Measurements from ENCODE around the gene ITIH4. TPM values are rescaled to one million over a fixed set of nuclear protein-coding genes. Genes with fewer than 3 reads are reported as not detected.

The ITIH4 gene
- 23.7 TPM for total RNA-seq
- long read RNA-seq, partial matches to known transcripts = 2 of 12 reads
- long read RNA-seq, other reads (novel, unspliced or antisense) = 8 of 12 reads

DNA sequence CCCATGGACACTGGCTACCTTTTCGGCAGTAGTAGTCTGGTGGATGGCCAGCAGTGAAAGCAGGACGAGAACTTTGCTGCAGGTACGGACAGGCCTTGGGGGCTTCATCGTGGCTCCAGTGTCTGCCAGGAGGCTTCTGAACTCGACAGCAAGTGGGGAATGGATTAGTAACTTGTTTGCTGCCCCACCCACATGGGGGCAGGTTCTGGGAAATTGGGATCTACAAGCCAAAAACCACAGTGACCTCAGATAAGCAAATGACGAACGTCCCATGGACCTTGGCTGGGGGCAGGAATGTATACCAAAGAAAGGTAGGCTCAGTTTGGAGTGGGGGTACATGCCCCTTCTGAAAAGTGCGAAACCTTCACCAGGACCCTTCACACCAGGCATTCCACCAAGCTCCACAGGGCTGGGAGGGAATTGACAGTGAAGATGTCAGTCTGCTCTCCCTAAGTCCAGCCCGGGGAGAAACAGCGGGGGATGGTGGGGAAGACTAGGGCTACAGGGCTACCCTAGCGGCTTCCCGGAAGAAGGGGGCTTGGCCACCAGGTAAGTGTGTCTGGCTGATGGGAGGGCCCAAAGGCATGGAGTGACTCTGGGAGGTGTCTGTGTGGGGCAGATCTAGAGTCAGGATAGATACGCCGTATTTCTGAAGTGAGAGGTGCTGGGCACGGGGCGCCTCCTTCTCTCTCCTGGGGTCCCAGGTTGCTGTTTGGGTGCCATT lies at the start of gene ITIH4:
TSS of gene ITIH4 (minus strand) at position 138 of the 724 bp plus-strand sequence. CDS start at position 108, 30 bp downstream.
- H3K36me3 ChIP-seq = peaks cover 1% of the 10 kb centered on the region
- peak within 1 kb of the TSS; percentile 18 for H3K27ac ChIP-seq
- no peak within 1 kb of the TSS for H3K4me3 ChIP-seq
- H3K4me1 ChIP-seq = no peaks in the 10 kb centered on the region
- TF ChIP-seq, protein P1, sequence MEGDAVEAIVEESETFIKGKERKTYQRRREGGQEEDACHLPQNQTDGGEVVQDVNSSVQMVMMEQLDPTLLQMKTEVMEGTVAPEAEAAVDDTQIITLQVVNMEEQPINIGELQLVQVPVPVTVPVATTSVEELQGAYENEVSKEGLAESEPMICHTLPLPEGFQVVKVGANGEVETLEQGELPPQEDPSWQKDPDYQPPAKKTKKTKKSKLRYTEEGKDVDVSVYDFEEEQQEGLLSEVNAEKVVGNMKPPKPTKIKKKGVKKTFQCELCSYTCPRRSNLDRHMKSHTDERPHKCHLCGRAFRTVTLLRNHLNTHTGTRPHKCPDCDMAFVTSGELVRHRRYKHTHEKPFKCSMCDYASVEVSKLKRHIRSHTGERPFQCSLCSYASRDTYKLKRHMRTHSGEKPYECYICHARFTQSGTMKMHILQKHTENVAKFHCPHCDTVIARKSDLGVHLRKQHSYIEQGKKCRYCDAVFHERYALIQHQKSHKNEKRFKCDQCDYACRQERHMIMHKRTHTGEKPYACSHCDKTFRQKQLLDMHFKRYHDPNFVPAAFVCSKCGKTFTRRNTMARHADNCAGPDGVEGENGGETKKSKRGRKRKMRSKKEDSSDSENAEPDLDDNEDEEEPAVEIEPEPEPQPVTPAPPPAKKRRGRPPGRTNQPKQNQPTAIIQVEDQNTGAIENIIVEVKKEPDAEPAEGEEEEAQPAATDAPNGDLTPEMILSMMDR (IDR thresholded peaks at IDR 0.05) = no peak
- ATAC-seq (no peak), DNase-seq (no peak)
- H3K27me3 ChIP-seq (ENCODE audit: low read depth) = no peaks in the 10 kb centered on the region
- no peaks in the 10 kb centered on the region for H3K9me3 ChIP-seq
- intact Hi-C loops (cut with DNase I) = no loop called here

DNA sequence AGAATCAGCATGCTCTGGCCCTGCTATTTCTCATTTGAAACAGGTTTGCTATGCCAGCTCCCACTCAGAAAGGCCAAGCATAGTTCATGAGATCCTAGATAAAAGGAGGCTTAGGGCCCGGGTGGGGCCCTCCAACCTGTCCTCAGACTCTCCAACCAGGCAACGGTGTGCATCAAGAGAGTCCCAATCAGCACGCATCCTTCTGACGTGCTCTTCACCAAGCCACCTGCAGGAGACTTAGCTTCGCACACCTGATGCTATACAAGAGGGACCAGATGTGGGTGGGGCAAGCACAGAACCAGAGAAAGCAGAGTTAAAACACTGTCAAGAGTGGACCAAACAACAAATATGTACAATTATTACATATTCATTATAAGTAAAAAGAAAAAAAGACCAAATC lies 49.6 kb upstream of the ITIH4 start:
- intact Hi-C loops (cut with DNase I) = no loop called here
- no peak for ATAC-seq
- H3K4me3 ChIP-seq = no peak overlapping the region
- no peak overlapping the region for H3K27ac ChIP-seq
- no peaks in the 10 kb centered on the region for H3K9me3 ChIP-seq
- H3K27me3 ChIP-seq (ENCODE audit: low read depth) = no peaks in the 10 kb centered on the region
- H3K36me3 ChIP-seq = peaks cover under 1% of the 10 kb centered on the region
- TF ChIP-seq, protein P1 (IDR thresholded peaks at IDR 0.05) = no peak
- peaks cover 12% of the 10 kb centered on the region for H3K4me1 ChIP-seq
- no peak for DNase-seq

DNA sequence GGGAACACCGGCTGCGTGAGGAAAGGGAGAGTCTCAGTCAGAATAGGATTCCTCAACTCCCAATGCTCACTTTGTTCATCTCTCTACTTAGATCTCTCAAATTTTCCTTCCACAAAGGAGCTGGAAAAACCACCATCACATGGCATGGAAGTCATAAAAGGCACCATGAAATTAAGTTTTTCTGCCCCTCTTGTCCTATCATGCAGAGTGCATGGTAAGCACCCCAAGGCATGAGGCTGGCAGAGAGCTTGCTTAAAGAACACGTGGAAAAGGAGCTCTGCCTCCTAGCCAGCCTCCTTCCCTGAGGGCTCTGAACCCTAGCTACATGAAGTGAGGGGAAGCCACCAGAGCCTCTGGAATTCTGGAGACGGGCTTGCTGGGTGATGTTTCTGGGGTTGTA lies 49.1 kb upstream of the ITIH4 start:
- ATAC-seq = no peak
- Histone ChIP-seq H3K4me1 (peaks cover 14% of the 10 kb centered on the region), H3K9me3 (no peaks in the 10 kb centered on the region), H3K36me3 (no peaks in the 10 kb centered on the region), H3K27me3 (ENCODE audit: low read depth) (no peaks in the 10 kb centered on the region), H3K27ac (no peak overlapping the region), H3K4me3 (no peak overlapping the region)
- DNase-seq = no peak
- intact Hi-C loops (cut with DNase I) = no loop called here
- TF ChIP-seq, protein P1 (IDR thresholded peaks at IDR 0.05) = no peak

DNA sequence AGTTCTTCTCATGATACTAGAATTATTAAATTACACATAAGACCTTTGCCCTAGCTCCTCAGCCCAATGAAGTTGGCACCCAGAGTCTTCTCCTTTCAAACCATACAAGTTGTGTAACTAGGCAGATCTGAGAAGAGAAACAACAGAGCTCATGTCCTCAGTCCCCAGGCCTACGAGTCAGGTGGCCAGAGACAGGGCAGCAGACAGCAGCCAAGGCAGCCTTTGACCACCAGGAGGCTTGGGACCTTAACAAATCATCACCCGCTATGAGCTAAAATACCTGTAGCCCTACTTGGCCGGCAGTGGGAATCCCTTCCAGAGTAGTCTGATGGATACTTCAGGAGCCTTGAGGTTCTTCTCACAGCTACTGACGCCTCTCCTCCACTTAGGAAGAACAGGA lies 48.6 kb upstream of the ITIH4 start:
- TF ChIP-seq, protein P1 (IDR thresholded peaks at IDR 0.05) = no peak
- intact Hi-C loops (cut with DNase I) = no loop called here
- H3K9me3 ChIP-seq = no peaks in the 10 kb centered on the region
- no peaks in the 10 kb centered on the region for H3K27me3 ChIP-seq (ENCODE audit: low read depth)
- peaks cover 17% of the 10 kb centered on the region for H3K4me1 ChIP-seq
- no peak overlapping the region for H3K27ac ChIP-seq
- DNase-seq (no peak), ATAC-seq (no peak)
- no peak overlapping the region for H3K4me3 ChIP-seq
- H3K36me3 ChIP-seq = no peaks in the 10 kb centered on the region

DNA sequence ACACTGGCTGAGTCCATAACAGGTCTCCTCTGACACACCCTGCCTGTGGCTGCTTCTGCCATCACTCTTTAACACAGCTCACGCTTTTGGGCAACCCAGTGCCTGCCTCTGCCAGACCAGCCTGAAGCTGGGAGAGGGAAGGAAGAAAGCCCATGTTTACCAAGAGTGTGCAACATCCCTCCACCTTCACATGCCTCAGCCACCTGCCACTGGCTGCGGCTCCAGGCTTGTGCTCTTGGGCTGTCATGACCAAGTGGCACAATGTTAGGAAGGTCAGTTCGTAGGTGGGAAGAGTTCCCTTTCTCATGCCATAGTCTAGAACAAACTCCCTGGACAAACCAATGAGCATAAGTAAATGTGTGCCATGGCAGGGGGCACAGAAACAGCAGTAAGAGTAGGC lies 46.6 kb upstream of the ITIH4 start:
- Histone ChIP-seq H3K27ac (no peak overlapping the region), H3K36me3 (no peaks in the 10 kb centered on the region), H3K9me3 (no peaks in the 10 kb centered on the region), H3K4me1 (peaks cover 22% of the 10 kb centered on the region), H3K4me3 (no peak overlapping the region), H3K27me3 (ENCODE audit: low read depth) (no peaks in the 10 kb centered on the region)
- ATAC-seq (no peak), DNase-seq (no peak)
- TF ChIP-seq, protein P1 (IDR thresholded peaks at IDR 0.05) = no peak
- intact Hi-C loops (cut with DNase I) = no loop called here
